SU-DHL-6 (cell line): ENCODE results near the gene LOXL4.

Experiments
- H2AFZ ChIP-seq: fragments of 200-600 bp; sonication (generic); 2 replicates; pipeline ENCODE4 v1.6.1; 2014; ENCODE audit warnings: low read depth, mild to moderate bottlenecking, moderate library complexity, mixed read lengths, antibody characterized with exemption, low read length; ENCODE audit not compliant: severe bottlenecking
- H3F3A ChIP-seq: fragments of 200-600 bp; shearing (Covaris generic); 2 replicates; pipeline ENCODE4 v1.6.0; 2016; ENCODE audit warnings: antibody characterized with exemption, mild to moderate bottlenecking; ENCODE audit not compliant: insufficient read depth
- H3K27ac ChIP-seq: fragments of 200-600 bp; sonication (generic); 2 replicates; pipeline ENCODE4 v1.5.1; 2016; ENCODE audit warnings: low read depth, mild to moderate bottlenecking, low read length, moderate library complexity, mixed read lengths
- H3K27me3 ChIP-seq: fragments of 200-600 bp; sonication (generic), shearing (Covaris generic); 2 replicates; pipeline ENCODE4 v1.6.0; 2014; ENCODE audit warnings: mild to moderate bottlenecking, low read length
- H3K36me3 ChIP-seq: fragments of 200-600 bp; sonication (generic); 2 replicates; pipeline ENCODE4 v1.6.1; 2014; ENCODE audit warnings: mild to moderate bottlenecking, low read length, mixed read lengths
- H3K4me2 ChIP-seq: fragments of 300-600, 200-600 bp; shearing (Covaris generic), sonication (generic); 2 replicates; pipeline ENCODE4 v1.6.0; 2014; ENCODE audit warnings: low read length, low read depth, mild to moderate bottlenecking; ENCODE audit not compliant: poor library complexity, severe bottlenecking
- H3K4me3 ChIP-seq: fragments of 200-600 bp; sonication (generic); 2 replicates; pipeline ENCODE4 v1.5.1; 2014; ENCODE audit warnings: antibody characterized with exemption, low read length, mild to moderate bottlenecking, mixed read lengths; ENCODE audit not compliant: insufficient read depth, poor library complexity, severe bottlenecking
- H3K79me2 ChIP-seq: fragments of 200-600 bp; sonication (generic); 2 replicates; pipeline ENCODE4 v1.6.1; 2014; ENCODE audit warnings: mild to moderate bottlenecking, low read length, moderate library complexity; ENCODE audit not compliant: insufficient read depth
- H3K9ac ChIP-seq: fragments of 200-600 bp; sonication (generic); 2 replicates; pipeline ENCODE4 v1.7.0; 2014; ENCODE audit warnings: mild to moderate bottlenecking, low read length
- H3K9me2 ChIP-seq: fragments of 200-600 bp; sonication (generic); replicated peaks from 2 replicates; pipeline ENCODE4 v1.6.1; 2014; ENCODE audit warnings: low read length; ENCODE audit not compliant: insufficient read depth
- H3K9me3 ChIP-seq: fragments of 200-600 bp; sonication (generic); 2 replicates; pipeline ENCODE4 v1.6.1; 2014; ENCODE audit warnings: low read length, mixed read lengths; ENCODE audit not compliant: insufficient read depth
- H4K20me1 ChIP-seq: fragments of 200-600 bp; sonication (generic); 2 replicates; pipeline ENCODE4 v1.6.1; 2014; ENCODE audit warnings: low read depth, mild to moderate bottlenecking, antibody characterized with exemption, low read length, moderate library complexity, mixed read lengths
- EZH2phosphoT487 ChIP-seq: fragments of 200-600 bp; sonication (generic), shearing (Covaris generic); conservative IDR thresholded peaks from 2 replicates; pipeline ENCODE4 v1.6.1; 2018; ENCODE audit warnings: mild to moderate bottlenecking, antibody characterized with exemption, low read length, moderate library complexity, mixed read lengths
- TF ChIP-seq, protein P1 (sequence below): fragments of 200-600 bp; sonication (generic); IDR thresholded peaks from one replicate; pipeline ENCODE4 v1.5.1; 2017; ENCODE audit warnings: antibody characterized with exemption, mild to moderate bottlenecking, low read length, moderate library complexity; ENCODE audit not compliant: insufficient read depth, poor library complexity, severe bottlenecking

LOXL4 gene

DNA sequence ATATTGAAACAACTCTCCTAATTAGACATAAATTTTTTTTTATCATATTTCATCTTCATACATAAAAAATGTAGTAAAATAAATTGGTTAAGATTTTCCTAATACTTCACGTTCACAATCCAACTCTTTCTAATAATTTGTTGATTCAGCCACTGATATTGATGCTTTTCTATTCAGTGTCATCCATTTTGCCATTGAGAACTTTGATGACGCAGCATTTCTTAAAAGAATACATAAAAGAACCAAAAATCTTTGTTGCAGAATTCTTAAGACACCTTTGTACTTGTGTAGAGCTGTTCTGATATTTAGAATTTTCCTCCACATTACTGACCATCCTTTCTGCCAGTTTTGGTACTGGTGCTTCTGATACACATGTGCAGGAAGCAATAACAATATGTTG is 52.6 kb downstream of the LOXL4 start:
- H3K4me3 ChIP-seq: no peak overlapping the region
- peaks cover 90% of the 10 kb centered on the region for H3K79me2 ChIP-seq
- H3K4me2 ChIP-seq: no peak overlapping the region

DNA sequence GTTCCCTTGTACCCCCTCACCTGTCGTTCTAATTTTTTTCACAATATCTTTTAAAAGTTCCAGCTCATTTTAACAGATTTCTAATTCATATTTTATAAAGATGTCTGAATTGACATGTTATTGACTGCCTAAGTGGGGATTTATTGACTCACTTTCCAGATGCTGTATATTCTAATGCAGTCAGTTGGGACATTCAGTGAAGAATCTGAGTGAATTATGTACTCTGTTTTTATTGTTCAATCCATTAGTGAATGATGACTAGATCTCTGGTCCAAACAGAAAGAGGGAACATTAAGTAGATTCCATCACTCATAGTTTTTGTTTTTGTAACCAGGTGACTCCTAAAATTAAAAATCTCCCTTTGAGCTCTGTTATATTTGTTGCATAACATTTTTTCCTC is 54.3 kb downstream of the LOXL4 start:
- H3F3A ChIP-seq: no peaks in the 10 kb centered on the region
- H3K27ac ChIP-seq: no peak overlapping the region
- H3K36me3 ChIP-seq: peaks cover 33% of the 10 kb centered on the region
- no peaks in the 10 kb centered on the region for H3K9me3 ChIP-seq
- peaks cover 82% of the 10 kb centered on the region for H3K79me2 ChIP-seq
- H3K4me3 ChIP-seq: no peak overlapping the region
- H3K9me2 ChIP-seq: no peaks in the 10 kb centered on the region
- H3K4me2 ChIP-seq: no peak overlapping the region
- H4K20me1 ChIP-seq: no peaks in the 10 kb centered on the region
- TF ChIP-seq EZH2phosphoT487: no peak
- TF ChIP-seq, protein P1, sequence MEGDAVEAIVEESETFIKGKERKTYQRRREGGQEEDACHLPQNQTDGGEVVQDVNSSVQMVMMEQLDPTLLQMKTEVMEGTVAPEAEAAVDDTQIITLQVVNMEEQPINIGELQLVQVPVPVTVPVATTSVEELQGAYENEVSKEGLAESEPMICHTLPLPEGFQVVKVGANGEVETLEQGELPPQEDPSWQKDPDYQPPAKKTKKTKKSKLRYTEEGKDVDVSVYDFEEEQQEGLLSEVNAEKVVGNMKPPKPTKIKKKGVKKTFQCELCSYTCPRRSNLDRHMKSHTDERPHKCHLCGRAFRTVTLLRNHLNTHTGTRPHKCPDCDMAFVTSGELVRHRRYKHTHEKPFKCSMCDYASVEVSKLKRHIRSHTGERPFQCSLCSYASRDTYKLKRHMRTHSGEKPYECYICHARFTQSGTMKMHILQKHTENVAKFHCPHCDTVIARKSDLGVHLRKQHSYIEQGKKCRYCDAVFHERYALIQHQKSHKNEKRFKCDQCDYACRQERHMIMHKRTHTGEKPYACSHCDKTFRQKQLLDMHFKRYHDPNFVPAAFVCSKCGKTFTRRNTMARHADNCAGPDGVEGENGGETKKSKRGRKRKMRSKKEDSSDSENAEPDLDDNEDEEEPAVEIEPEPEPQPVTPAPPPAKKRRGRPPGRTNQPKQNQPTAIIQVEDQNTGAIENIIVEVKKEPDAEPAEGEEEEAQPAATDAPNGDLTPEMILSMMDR: no peak
- no peaks in the 10 kb centered on the region for H3K27me3 ChIP-seq
- no peak overlapping the region for H3K9ac ChIP-seq
- no peak overlapping the region for H2AFZ ChIP-seq

More for the DNA sequence above, 52.6 kb downstream of the LOXL4 start:
- H3K9me3 ChIP-seq: no peaks in the 10 kb centered on the region
- H3K9ac ChIP-seq: no peak overlapping the region
- no peak overlapping the region for H3K27ac ChIP-seq
- no peaks in the 10 kb centered on the region for H3K27me3 ChIP-seq
- H3K9me2 ChIP-seq: no peaks in the 10 kb centered on the region
- H3K36me3 ChIP-seq: peaks cover 30% of the 10 kb centered on the region
- H4K20me1 ChIP-seq: no peaks in the 10 kb centered on the region
- no peaks in the 10 kb centered on the region for H3F3A ChIP-seq
- TF ChIP-seq, protein P1: no peak
- TF ChIP-seq EZH2phosphoT487: no peak
- no peak overlapping the region for H2AFZ ChIP-seq

DNA sequence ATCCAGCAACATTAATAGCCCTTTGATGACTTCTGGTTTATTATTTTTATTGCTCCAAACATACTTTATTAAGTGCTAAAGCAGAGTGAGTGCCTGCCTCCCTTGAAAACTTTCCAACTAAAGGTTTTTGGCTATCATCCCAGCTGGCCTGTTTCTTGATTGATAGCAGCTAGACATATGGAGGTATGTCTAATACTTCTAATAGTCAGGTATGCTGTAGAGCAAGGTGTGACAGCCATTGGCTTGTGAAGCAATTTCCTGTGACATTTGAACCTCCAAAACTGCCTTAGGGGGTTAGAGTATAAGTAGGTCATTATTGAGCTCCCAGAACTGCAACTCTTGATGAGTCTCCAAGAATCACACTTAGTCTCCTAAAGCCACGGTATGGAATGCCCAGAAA is 55.8 kb downstream of the LOXL4 start:
- Histone ChIP-seq H3K9me3 (no peaks in the 10 kb centered on the region), H3K9me2 (no peaks in the 10 kb centered on the region), H4K20me1 (no peaks in the 10 kb centered on the region), H3K9ac (no peak overlapping the region), H3F3A (no peaks in the 10 kb centered on the region), H3K4me2 (no peak overlapping the region), H3K27me3 (no peaks in the 10 kb centered on the region), H3K79me2 (peaks cover 72% of the 10 kb centered on the region), H2AFZ (no peak overlapping the region), H3K27ac (no peak overlapping the region), H3K4me3 (no peak overlapping the region), H3K36me3 (peaks cover 27% of the 10 kb centered on the region)
- TF ChIP-seq, protein P1: no peak
- TF ChIP-seq EZH2phosphoT487: no peak
